ENCODE results near the gene ST3GAL3.

DNA sequence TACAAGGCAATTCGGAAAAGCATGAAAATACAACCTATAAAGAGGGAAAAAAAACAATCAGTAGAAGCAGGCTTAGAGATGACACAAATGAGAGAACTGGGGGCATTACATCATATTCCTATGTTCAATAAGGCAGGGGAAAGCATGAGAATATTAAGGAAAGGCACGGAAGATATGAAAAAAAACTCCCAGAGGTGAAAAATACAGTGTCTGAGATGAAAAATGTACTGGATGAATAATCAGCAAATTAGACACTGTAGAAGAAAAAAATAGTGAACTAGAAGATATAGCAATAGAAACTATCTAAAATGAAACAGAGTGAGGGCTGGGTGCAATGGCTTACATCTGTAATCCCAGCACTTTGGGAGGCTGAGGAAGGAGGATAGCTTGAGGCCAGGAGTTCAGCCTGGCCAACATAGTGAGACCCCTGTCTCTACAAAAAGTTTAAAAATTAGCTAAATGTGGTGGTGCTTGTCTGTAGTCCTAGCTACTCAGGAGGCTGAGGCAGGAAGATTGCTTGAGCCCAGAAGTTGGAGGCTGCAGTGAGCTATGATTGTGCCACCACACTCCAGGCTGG lies 101.8 kb downstream of the ST3GAL3 start:
- no peak for TF ChIP-seq CTCF (IDR thresholded peaks at IDR 0.05)
- TF ChIP-seq ESRRA (CRISPR knock-in tag; IDR thresholded peaks at IDR 0.05; ENCODE audit: borderline replicate concordance) = no peak
- no peak for TF ChIP-seq SMAD3 (CRISPR knock-in tag; IDR thresholded peaks at IDR 0.05; ENCODE audit: borderline replicate concordance)
- TF ChIP-seq STAT6 (CRISPR knock-in tag; conservative IDR thresholded peaks at IDR 0.05; ENCODE audit: low read depth) = no peak
- no peak for TF ChIP-seq ZBTB21 (CRISPR knock-in tag; IDR thresholded peaks at IDR 0.05; ENCODE audit: borderline replicate concordance)
- no peak for TF ChIP-seq KAT7 (CRISPR knock-in tag; IDR thresholded peaks at IDR 0.05; ENCODE audit: borderline replicate concordance)
- TF ChIP-seq, protein P1, sequence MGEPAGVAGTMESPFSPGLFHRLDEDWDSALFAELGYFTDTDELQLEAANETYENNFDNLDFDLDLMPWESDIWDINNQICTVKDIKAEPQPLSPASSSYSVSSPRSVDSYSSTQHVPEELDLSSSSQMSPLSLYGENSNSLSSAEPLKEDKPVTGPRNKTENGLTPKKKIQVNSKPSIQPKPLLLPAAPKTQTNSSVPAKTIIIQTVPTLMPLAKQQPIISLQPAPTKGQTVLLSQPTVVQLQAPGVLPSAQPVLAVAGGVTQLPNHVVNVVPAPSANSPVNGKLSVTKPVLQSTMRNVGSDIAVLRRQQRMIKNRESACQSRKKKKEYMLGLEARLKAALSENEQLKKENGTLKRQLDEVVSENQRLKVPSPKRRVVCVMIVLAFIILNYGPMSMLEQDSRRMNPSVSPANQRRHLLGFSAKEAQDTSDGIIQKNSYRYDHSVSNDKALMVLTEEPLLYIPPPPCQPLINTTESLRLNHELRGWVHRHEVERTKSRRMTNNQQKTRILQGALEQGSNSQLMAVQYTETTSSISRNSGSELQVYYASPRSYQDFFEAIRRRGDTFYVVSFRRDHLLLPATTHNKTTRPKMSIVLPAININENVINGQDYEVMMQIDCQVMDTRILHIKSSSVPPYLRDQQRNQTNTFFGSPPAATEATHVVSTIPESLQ (CRISPR knock-in tag; IDR thresholded peaks at IDR 0.05) = no peak
- no peak for TF ChIP-seq MYBL2 (CRISPR knock-in tag; IDR thresholded peaks at IDR 0.05)
- TF ChIP-seq, protein P2, sequence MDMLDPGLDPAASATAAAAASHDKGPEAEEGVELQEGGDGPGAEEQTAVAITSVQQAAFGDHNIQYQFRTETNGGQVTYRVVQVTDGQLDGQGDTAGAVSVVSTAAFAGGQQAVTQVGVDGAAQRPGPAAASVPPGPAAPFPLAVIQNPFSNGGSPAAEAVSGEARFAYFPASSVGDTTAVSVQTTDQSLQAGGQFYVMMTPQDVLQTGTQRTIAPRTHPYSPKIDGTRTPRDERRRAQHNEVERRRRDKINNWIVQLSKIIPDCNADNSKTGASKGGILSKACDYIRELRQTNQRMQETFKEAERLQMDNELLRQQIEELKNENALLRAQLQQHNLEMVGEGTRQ (CRISPR knock-in tag; IDR thresholded peaks at IDR 0.05) = no peak
- TF ChIP-seq MAX (CRISPR knock-in tag; IDR thresholded peaks at IDR 0.05) = no peak
- TF ChIP-seq IRF1 (CRISPR knock-in tag; IDR thresholded peaks at IDR 0.05) = no peak
- no peak for TF ChIP-seq ZNF232 (CRISPR knock-in tag; IDR thresholded peaks at IDR 0.05)
- no peak for TF ChIP-seq MXD4 (CRISPR knock-in tag; IDR thresholded peaks at IDR 0.05; ENCODE audit: borderline replicate concordance)

All from WTC11 (cell line).